HepG2 (cell line): Measurements from ENCODE around the gene OMG. TPM values are rescaled to one million over a fixed set of nuclear protein-coding genes. Genes with fewer than 3 reads are reported as not detected.

ENCODE experiments used
- ATAC-seq: fragments of 200-7000 bp; cut with Tn5 transposase; 3 replicates; pipeline ENCODE4 v1.9.1; 2020; ENCODE audit warnings: mild to moderate bottlenecking, moderate library complexity
- BruUV-seq: library from RNA; stranded (reverse); fragments of 400-500 nt; replicated peaks from 2 replicates; lab custom pipeline; 2021; lab: Mats Ljungman, UMichigan
- CTCF ChIA-PET: fragments of 300-600 bp; formaldehyde crosslinking; extraction: SDS; loops from one replicate; lab custom pipeline; 2021; ENCODE audit warnings: low total read pairs, inconsistent platforms, low intra/inter-chr PET ratio; lab: Yijun Ruan, JAX
- POLR2A ChIA-PET: fragments of 350-600 bp; sonication (Branson Sonifier 250); formaldehyde crosslinking; loops from one replicate; lab custom pipeline; 2020; ENCODE audit warnings: antibody characterized with exemption, inconsistent platforms; lab: Yijun Ruan, JAX
- DNase-seq: peaks from one replicate; pipeline ENCODE4 v3.0.0-alpha.2; 2015; ENCODE audit warnings: low spot score
- FAIRE-seq: peaks from 3 replicates; lab custom pipeline; 2011; peaks lifted over from hg19 to GRCh38; lab: Jason Lieb, UNC
- H2AFZ ChIP-seq: one replicate; pipeline ENCODE4 v1.6.1; 2011; ENCODE audit warnings: low read length, inconsistent platforms
- H3K27ac ChIP-seq: fragments of 300-600 bp; 3 replicates; pipeline ENCODE4 v1.8.0; 2011; ENCODE audit warnings: mixed run types, mild to moderate bottlenecking, mixed read lengths, low read length, inconsistent platforms; ENCODE audit not compliant: insufficient read depth; ENCODE audit errors: extremely low read length
- H3K27me3 ChIP-seq, 2 experiments: fragments of 200-600 bp in 1 of 2; 2 replicates in 1 of 2; 3 replicates in 1 of 2; pipeline versions ENCODE4 v1.6.0 to v1.8.0; 2011; ENCODE audit warnings: low read length in 2 of 2, mild to moderate bottlenecking in 2 of 2, moderate library complexity in 2 of 2, inconsistent platforms in 1 of 2; ENCODE audit not compliant: insufficient read depth in 2 of 2, control insufficient read depth in 1 of 2
- H3K36me3 ChIP-seq, 2 experiments: fragments of 200-600 bp in 1 of 2; replicated peaks in 1 of 2; 2 replicates in 1 of 2; 3 replicates in 1 of 2; pipeline versions ENCODE4 v1.5.1 to v1.8.0; 2011; ENCODE audit warnings: low read length in 2 of 2, inconsistent platforms in 1 of 2; ENCODE audit not compliant: insufficient read depth in 2 of 2, control insufficient read depth in 1 of 2
- H3K4me1 ChIP-seq: 2 replicates; pipeline ENCODE4 v1.5.1; 2012; ENCODE audit warnings: low read length, inconsistent platforms; ENCODE audit not compliant: insufficient read depth
- H3K4me2 ChIP-seq: 2 replicates; pipeline ENCODE4 v1.6.0; 2011; ENCODE audit warnings: low read depth, low read length, inconsistent platforms
- H3K4me3 ChIP-seq, 3 experiments: fragments of 200-600 bp in 1 of 3; sonication (generic), shearing (Covaris generic) in 1 of 3; replicated peaks in 1 of 3; 2 replicates each; pipeline ENCODE4 v1.5.1; 2011 to 2016; ENCODE audit warnings: low read length in 3 of 3, inconsistent platforms in 2 of 3, low read depth in 2 of 3, mild to moderate bottlenecking in 2 of 3, control low read depth in 1 of 3, mixed read lengths in 1 of 3; ENCODE audit not compliant: insufficient read depth in 1 of 3
- H3K79me2 ChIP-seq: one replicate; pipeline ENCODE4 v1.6.1; 2011; ENCODE audit warnings: low read length, inconsistent platforms; ENCODE audit not compliant: insufficient read depth
- H3K9ac ChIP-seq: 2 replicates; pipeline ENCODE4 v1.6.0; 2011; ENCODE audit warnings: mild to moderate bottlenecking, low read depth, low read length, inconsistent platforms; ENCODE audit not compliant: insufficient read depth
- H3K9me3 ChIP-seq: 2 replicates; pipeline ENCODE4 v1.5.1; 2012; ENCODE audit warnings: mild to moderate bottlenecking, low read length
- H4K20me1 ChIP-seq: 2 replicates; pipeline ENCODE4 v1.6.0; 2011; ENCODE audit warnings: inconsistent platforms, mild to moderate bottlenecking, low read length, moderate library complexity; ENCODE audit not compliant: insufficient read depth
- CAMTA2 ChIP-seq: sonication (generic); formaldehyde crosslinking; IDR thresholded peaks from 2 replicates; pipeline ENCODE4 v1.4.0; 2020; ENCODE audit warnings: mild to moderate bottlenecking, missing genetic modification reagents, borderline replicate concordance
- FOXK1 ChIP-seq: sonication (generic); formaldehyde crosslinking; IDR thresholded peaks from 2 replicates; pipeline ENCODE4 v1.4.0; 2020; ENCODE audit warnings: low read depth, missing genetic modification reagents, borderline replicate concordance
- HMG20A ChIP-seq: IDR thresholded peaks from 2 replicates; pipeline ENCODE4 v1.6.1; 2016; ENCODE audit warnings: borderline replicate concordance
- MIER2 ChIP-seq: IDR thresholded peaks from 2 replicates; pipeline ENCODE4 v1.6.1; 2016; ENCODE audit warnings: missing biosample characterization, missing genetic modification reagents
- MIXL1 ChIP-seq: IDR thresholded peaks from 2 replicates; pipeline ENCODE4 v1.6.1; 2016
- MLLT10 ChIP-seq: sonication (generic); formaldehyde crosslinking; IDR thresholded peaks from 2 replicates; pipeline ENCODE4 v1.4.0; 2020; ENCODE audit warnings: missing genetic modification reagents
- MTF2 ChIP-seq: sonication (generic); formaldehyde crosslinking; IDR thresholded peaks from 2 replicates; pipeline ENCODE4 v1.5.0; 2020; ENCODE audit warnings: missing genetic modification reagents, borderline replicate concordance
- PHF8 ChIP-seq: sonication (generic); formaldehyde crosslinking; IDR thresholded peaks from 2 replicates; pipeline ENCODE4 v1.5.0; 2020; ENCODE audit warnings: missing genetic modification reagents
- REPIN1 ChIP-seq: sonication (generic); formaldehyde crosslinking; IDR thresholded peaks from 2 replicates; pipeline ENCODE4 v1.8.0; 2022; ENCODE audit warnings: missing genetic modification reagents, low read depth, mild to moderate bottlenecking, borderline replicate concordance
- SIX4 ChIP-seq: sonication (generic); formaldehyde crosslinking; IDR thresholded peaks from 2 replicates; pipeline ENCODE4 v1.4.0; 2020; ENCODE audit warnings: missing genetic modification reagents
- SP1 ChIP-seq, 2 experiments: fragments of 450-650 bp in 1 of 2; sonication (generic) in 1 of 2; formaldehyde crosslinking in 1 of 2; IDR thresholded peaks; 2 replicates each; pipeline versions ENCODE4 v1.4.0 to v1.6.1; 2016 to 2020; ENCODE audit warnings: missing genetic modification reagents in 1 of 2
- ZBTB10 ChIP-seq: sonication (generic); formaldehyde crosslinking; IDR thresholded peaks from 2 replicates; pipeline ENCODE4 v1.4.0; 2020; ENCODE audit warnings: missing genetic modification reagents, borderline replicate concordance
- ZBTB7B ChIP-seq: sonication (generic); formaldehyde crosslinking; IDR thresholded peaks from 2 replicates; pipeline ENCODE4 v1.4.0; 2020; ENCODE audit warnings: missing genetic modification reagents
- ZNF281 ChIP-seq: sonication (generic); formaldehyde crosslinking; IDR thresholded peaks from 2 replicates; pipeline ENCODE4 v1.4.0; 2020; ENCODE audit warnings: missing genetic modification reagents, borderline replicate concordance
- ZNF329 ChIP-seq: sonication (generic); formaldehyde crosslinking; IDR thresholded peaks from 2 replicates; pipeline ENCODE4 v1.9.0; 2021; ENCODE audit warnings: low read depth, mild to moderate bottlenecking, missing genetic modification reagents
- ZNF580 ChIP-seq: IDR thresholded peaks from 2 replicates; pipeline ENCODE4 v1.6.1; 2016; ENCODE audit warnings: low read depth, borderline replicate concordance
- ZNF660 ChIP-seq: sonication (generic); formaldehyde crosslinking; IDR thresholded peaks from 2 replicates; pipeline ENCODE4 v1.5.1; 2020; ENCODE audit warnings: mild to moderate bottlenecking, low read depth, missing genetic modification reagents, borderline replicate concordance
- ZNF749 ChIP-seq: sonication (generic); formaldehyde crosslinking; IDR thresholded peaks from 2 replicates; pipeline ENCODE4 v1.8.0; 2022; ENCODE audit warnings: mild to moderate bottlenecking, missing genetic modification reagents, moderate library complexity, borderline replicate concordance
- ZNF768 ChIP-seq: sonication (generic); formaldehyde crosslinking; IDR thresholded peaks from 2 replicates; pipeline ENCODE4 v1.4.0; 2020; ENCODE audit warnings: missing genetic modification reagents
- ZNF776 ChIP-seq: sonication (generic); formaldehyde crosslinking; IDR thresholded peaks from 2 replicates; pipeline ENCODE4 v1.4.0; 2020; ENCODE audit warnings: mild to moderate bottlenecking, missing genetic modification reagents
- WGBS: methylation state at CpG from one replicate; pipeline ENCODE4 v1.1.6; 2017; ENCODE audit warnings: low lambda C conversion rate; 5-methylcytosine and 5-hydroxymethylcytosine counted together
- in situ Hi-C: cut with HindIII; loops from 2 replicates; pipeline ENCODE4 v1.10.0; 2017; ENCODE audit warnings: low pct_unique_long_range_greater_than_20kb; ENCODE audit not compliant: extremely low pct_ligation_motif_present
- intact Hi-C: fragments of 100-400 bp; cut with micrococcal nuclease; formaldehyde crosslinking; loops from one replicate; pipeline ENCODE4 v1.10.0; 2022; ENCODE audit not compliant: unreplicated experiment
- polyA plus RNA-seq, 8 experiments: library from polyadenylated mRNA; depleted of rRNA in 3 of 8; stranded (reverse) in 7 of 8; unstranded in 1 of 8; fragments of >200 nt; fragmentation: Illumina TruSeq in 4 of 8; extraction: Trizol in 4 of 8; gene quantifications; 2 replicates each; pipeline versions ENCODE4 v1.2.1 to v1.2.3, GENCODE V29; 2011 to 2016; ENCODE audit warnings: low read depth in 4 of 8, missing spikeins in 1 of 8, mixed read lengths in 1 of 8; ENCODE audit not compliant: insufficient read depth in 1 of 8
- total RNA-seq, 5 experiments: library from RNA; depleted of rRNA; stranded (reverse); fragments of >200 nt; fragmentation: Illumina TruSeq; extraction: Trizol; gene quantifications; 2 replicates each; pipeline ENCODE4 v1.2.3, GENCODE V29; 2016; ENCODE audit warnings: low read depth in 1 of 5

The OMG gene
- total and polyA plus RNA-seq, 2 of the 13 experiments (the other 11 are each of a cell fraction or from before 2014, with no cell fraction given) = not detected

- Histone ChIP-seq H3K27me3 (no peaks in the 10 kb centered on the region), H3K9ac (no peak overlapping the region), H3K4me1 (no peaks in the 10 kb centered on the region), H3K36me3 (no peaks in the 10 kb centered on the region), H3K79me2 (no peaks in the 10 kb centered on the region), H3K4me3 (no peak overlapping the region), H4K20me1 (no peaks in the 10 kb centered on the region), H2AFZ (no peak overlapping the region), H3K4me2 (no peak overlapping the region), H3K27ac (no peak overlapping the region), H3K9me3 (no peaks in the 10 kb centered on the region)
- intact Hi-C loops = no loop called here
- TF ChIP-seq ZNF749 (CRISPR knock-in tag) = no peak
- TF ChIP-seq MIXL1 (CRISPR knock-in tag) = no peak
- TF ChIP-seq MLLT10 (CRISPR knock-in tag) = no peak
- no peak for TF ChIP-seq ZNF768
- no peak for TF ChIP-seq ZNF281
- no peak for TF ChIP-seq PHF8 (CRISPR knock-in tag)
- TF ChIP-seq SIX4 (CRISPR knock-in tag) = no peak
- no peak for TF ChIP-seq ZNF660
- TF ChIP-seq ZNF776 = no peak
- no peak for TF ChIP-seq SP1 (IDR thresholded peaks at IDR 0.05)
- no peak for TF ChIP-seq SP1 (CRISPR knock-in tag; IDR thresholded peaks at IDR 0.05)
- TF ChIP-seq REPIN1 (CRISPR knock-in tag) = no peak
- TF ChIP-seq CAMTA2 (CRISPR knock-in tag) = no peak
- no peak for TF ChIP-seq HMG20A (CRISPR knock-in tag)
- no peak for TF ChIP-seq ZBTB7B (CRISPR knock-in tag)
- TF ChIP-seq FOXK1 = no peak
- TF ChIP-seq MIER2 (CRISPR knock-in tag) = no peak
- no peak for TF ChIP-seq ZBTB10
- TF ChIP-seq ZNF580 (CRISPR knock-in tag) = no peak
- TF ChIP-seq MTF2 = no peak
- TF ChIP-seq ZNF329 (CRISPR knock-in tag) = no peak
- ChIA-PET CTCF (no interaction called here), POLR2A (no interaction called here)
- in situ Hi-C loops = no loop called here
- no peak for DNase-seq
- BruUV-seq = no TSS peak
- FAIRE-seq = no peak
- ATAC-seq = no peak
- WGBS = 80% methylated on average over 2 of the region's 2 CpGs
Measured at GRCh38 chr17:31310260-31310659, 13.2 kb upstream of the OMG start.
